GM23338 (cell line): ENCODE measurements around the gene RSRC2. TPM values are rescaled to one million over a fixed set of nuclear protein-coding genes. Genes with fewer than 3 reads are reported as not detected.
"Not testable (repeated sequence)": the region's sequence is repeated elsewhere in the genome, so short reads cannot be mapped to it uniquely, and the experiment has no call there.

Source experiments
- ATAC-seq: fragments of 200-7000 bp; cut with Tn5 transposase; 3 replicates; pipeline ENCODE4 v1.9.1; 2020
- DNase-seq: peaks from one replicate; pipeline ENCODE4 v3.0.0-alpha.2; 2015; ENCODE audit warnings: low spot score
- H2AFZ ChIP-seq: fragments of 200-600 bp; sonication (generic); 2 replicates; pipeline ENCODE4 v1.8.0; 2016; ENCODE audit warnings: antibody characterized with exemption, mild to moderate bottlenecking, moderate library complexity
- H3F3A ChIP-seq: fragments of 200-600 bp; sonication (generic); replicated peaks from 2 replicates; pipeline ENCODE4 v1.8.0; 2017; ENCODE audit warnings: antibody characterized with exemption, mixed run types, low read depth
- H3K27ac ChIP-seq: fragments of 200-600 bp; sonication (generic); 2 replicates; pipeline ENCODE4 v1.6.1; 2016; ENCODE audit warnings: low read depth
- H3K27me3 ChIP-seq: fragments of 200-600 bp; sonication (generic); 2 replicates; pipeline ENCODE4 v1.8.0; 2016; ENCODE audit warnings: mild to moderate bottlenecking, mixed run types, moderate library complexity; ENCODE audit not compliant: insufficient read depth
- H3K36me3 ChIP-seq: fragments of 200-600 bp; sonication (generic); 2 replicates; pipeline ENCODE4 v1.8.0; 2016; ENCODE audit warnings: mild to moderate bottlenecking; ENCODE audit not compliant: insufficient read depth
- H3K4me1 ChIP-seq: fragments of 200-600 bp; sonication (generic); 2 replicates; pipeline ENCODE4 v1.8.0; 2016; ENCODE audit warnings: mild to moderate bottlenecking, moderate library complexity; ENCODE audit not compliant: insufficient read depth
- H3K4me2 ChIP-seq: fragments of 200-600 bp; sonication (generic); 2 replicates; pipeline ENCODE4 v1.7.1; 2017; ENCODE audit warnings: mixed run types
- H3K4me3 ChIP-seq: fragments of 200-600 bp; sonication (generic); 2 replicates; pipeline ENCODE4 v1.6.1; 2016; ENCODE audit warnings: mixed run types
- H3K79me2 ChIP-seq: fragments of 200-600 bp; sonication (generic); replicated peaks from 2 replicates; pipeline ENCODE4 v1.8.0; 2017; ENCODE audit warnings: mild to moderate bottlenecking; ENCODE audit not compliant: insufficient read depth
- H3K9me2 ChIP-seq: fragments of 200-600 bp; sonication (generic); 2 replicates; pipeline ENCODE4 v1.8.0; 2017; ENCODE audit not compliant: insufficient read depth
- H4K20me1 ChIP-seq: fragments of 200-600 bp; sonication (generic); replicated peaks from 2 replicates; pipeline ENCODE4 v1.8.0; 2017; ENCODE audit warnings: mild to moderate bottlenecking; ENCODE audit not compliant: insufficient read depth
- H3K27ac Mint-ChIP-seq: 2 replicates; pipeline ENCODE4 v1.8.0; 2020; ENCODE audit warnings: inconsistent platforms, mild to moderate bottlenecking, moderate library complexity, mixed read lengths
- H3K27me3 Mint-ChIP-seq: 3 replicates; pipeline ENCODE4 v1.8.0; 2022; ENCODE audit warnings: low read depth, mild to moderate bottlenecking, moderate library complexity, mixed read lengths, inconsistent platforms; ENCODE audit not compliant: insufficient read depth, poor library complexity
- H3K36me3 Mint-ChIP-seq: 3 replicates; pipeline ENCODE4 v1.8.0; 2021; ENCODE audit warnings: low read depth, mild to moderate bottlenecking, inconsistent platforms, moderate library complexity, mixed read lengths
- H3K4me1 Mint-ChIP-seq: 3 replicates; pipeline ENCODE4 v1.8.0; 2020; ENCODE audit warnings: mild to moderate bottlenecking, inconsistent platforms, mixed read lengths
- H3K4me3 Mint-ChIP-seq: 3 replicates; pipeline ENCODE4 v1.8.0; 2021; ENCODE audit warnings: moderate library complexity, mild to moderate bottlenecking, inconsistent platforms, mixed read lengths
- H3K9me3 Mint-ChIP-seq: 3 replicates; pipeline ENCODE4 v1.8.0; 2020; ENCODE audit warnings: moderate library complexity, mild to moderate bottlenecking, inconsistent platforms, mixed read lengths
- CTCF ChIP-seq, 2 experiments: fragments of 200-600 bp in 1 of 2; sonication (generic) in 1 of 2; conservative IDR thresholded peaks; 2 replicates each; pipeline versions ENCODE4 v1.5.1 to v1.6.1; 2016 to 2017; ENCODE audit warnings: antibody characterized with exemption in 2 of 2, low read depth in 2 of 2, mild to moderate bottlenecking in 2 of 2, moderate library complexity in 1 of 2
- ETS1 ChIP-seq: IDR thresholded peaks from 2 replicates; pipeline ENCODE4 v1.6.1; 2016; ENCODE audit warnings: antibody characterized with exemption
- EZH2 ChIP-seq: fragments of 200-600 bp; sonication (generic); IDR thresholded peaks from one replicate; pipeline ENCODE4 v1.8.0; 2017; ENCODE audit warnings: antibody characterized with exemption, mild to moderate bottlenecking, low read depth; ENCODE audit not compliant: unreplicated experiment
- ZNF462 ChIP-seq: fragments of 250-450 bp; sonication (Bioruptor Pico); IDR thresholded peaks from 2 replicates; pipeline ENCODE4 v1.5.0; 2020; ENCODE audit warnings: mild to moderate bottlenecking, moderate library complexity
- polyA plus RNA-seq: library from polyadenylated mRNA; unstranded; fragments of >200 nt; fragmentation: Nextera tagmentation; extraction: Ambion mirVana; gene quantifications from 2 replicates; pipeline ENCODE4 v1.2.1, GENCODE V29; 2016
- total RNA-seq: library from RNA; depleted of rRNA; stranded (reverse); fragments of >200 nt; shearing (Covaris generic); gene quantifications from 2 replicates; pipeline ENCODE4 v1.2.3, GENCODE V29; 2014

The RSRC2 gene
- total and polyA plus RNA-seq, 2 experiments from 2014 or later, result 76.3 to 184 TPM

- TF ChIP-seq ZNF462 (CRISPR knock-in tag) (no peak), ETS1 (no peak)
Observed at GRCh38 chr12:122513660-122514059, 13.1 kb downstream of the RSRC2 start (continued).

GRCh38 chr12:122513028-122513427 lies 13.7 kb downstream of the RSRC2 start:
- not testable (repeated sequence) for H3K9me3 Mint-ChIP-seq, H3K27ac Mint-ChIP-seq, H3K4me2 ChIP-seq, H3K4me1 ChIP-seq, H2AFZ ChIP-seq, H3K27me3 ChIP-seq, ATAC-seq, DNase-seq, H3K4me1 Mint-ChIP-seq, H3K4me3 Mint-ChIP-seq, H3K27me3 Mint-ChIP-seq, H3K9me2 ChIP-seq, H3K27ac ChIP-seq, H3K4me3 ChIP-seq
- peaks cover 44% of the 10 kb centered on the region for H4K20me1 ChIP-seq
- peaks cover 90% of the 10 kb centered on the region for H3K79me2 ChIP-seq
- H3K36me3 Mint-ChIP-seq, result peaks cover 98% of the 10 kb centered on the region
- peaks cover 27% of the 10 kb centered on the region; the same call in 1 of the 2 replicates for H3F3A ChIP-seq
- peaks cover 98% of the 10 kb centered on the region for H3K36me3 ChIP-seq

- no peaks in the 10 kb centered on the region for H3K4me1 Mint-ChIP-seq
- no peaks in the 10 kb centered on the region for H3K9me2 ChIP-seq
- no peak overlapping the region for H3K4me3 ChIP-seq
- H3K79me2 ChIP-seq, result peaks cover 45% of the 10 kb centered on the region
- no peaks in the 10 kb centered on the region for H3K9me3 Mint-ChIP-seq
- peaks cover 29% of the 10 kb centered on the region for H4K20me1 ChIP-seq
- H2AFZ ChIP-seq, result no peak overlapping the region
- no peak overlapping the region for H3K4me2 ChIP-seq
- DNase-seq, result no peak
- no peak overlapping the region for H3K4me3 Mint-ChIP-seq
- H3K27me3 ChIP-seq, result no peaks in the 10 kb centered on the region
- peaks cover 55% of the 10 kb centered on the region for H3F3A ChIP-seq
- peaks cover 4% of the 10 kb centered on the region for H3K27me3 Mint-ChIP-seq
- no peak for ATAC-seq
- H3K27ac ChIP-seq, result peak overlapping the region; percentile 27; the same call in 1 of the 2 replicates
- no peak overlapping the region for H3K27ac Mint-ChIP-seq
- H3K4me1 ChIP-seq, result no peaks in the 10 kb centered on the region
- peaks cover 92% of the 10 kb centered on the region for H3K36me3 ChIP-seq
- peaks cover 96% of the 10 kb centered on the region for H3K36me3 Mint-ChIP-seq
- TF ChIP-seq EZH2 (no peak), CTCF (conservative IDR thresholded peaks at IDR 0.05; ENCODE audit: low read depth in 2 of 2) (no peak)
Observed at GRCh38 chr12:122508163-122508562, 18.6 kb downstream of the RSRC2 start.
